Panc1 (cell line): ENCODE data around the gene CELSR2. TPM values are rescaled to one million over a fixed set of nuclear protein-coding genes. Genes with fewer than 3 reads are reported as not detected.

Experiments used
- ATAC-seq: fragments of 200-7000 bp; cut with Tn5 transposase; 2 replicates; pipeline ENCODE4 v1.9.1; 2020; ENCODE audit warnings: mild to moderate bottlenecking, moderate library complexity
- BruUV-seq: library from RNA; stranded (reverse); fragments of 400-500 nt; replicated peaks from 2 replicates; lab custom pipeline; 2021; lab: Mats Ljungman, UMichigan
- CTCF ChIA-PET: fragments of 300-600 bp; sonication (Branson Sonifier 250); formaldehyde crosslinking; loops from one replicate; lab custom pipeline; 2022; ENCODE audit warnings: antibody characterized with exemption; lab: Charles Lee
- POLR2A ChIA-PET: fragments of 300-600 bp; sonication (Branson Sonifier 250); formaldehyde crosslinking; loops from one replicate; lab custom pipeline; 2022; ENCODE audit warnings: antibody characterized with exemption; lab: Charles Lee
- DNase-seq: peaks from one replicate; pipeline ENCODE4 v3.0.0-alpha.2; 2010; ENCODE audit warnings: low read depth, low spot score
- H3K27ac ChIP-seq: 2 replicates; pipeline ENCODE4 v1.5.1; 2011; ENCODE audit warnings: mild to moderate bottlenecking, low read length, inconsistent platforms
- H3K27me3 ChIP-seq: fragments of 200-500 bp; sonication (Bioruptor generic); 2 replicates; pipeline ENCODE4 v1.6.0; 2014; ENCODE audit warnings: low read length, inconsistent platforms; ENCODE audit not compliant: control insufficient read depth, insufficient read depth
- H3K36me3 ChIP-seq: fragments of 200-500 bp; sonication (Bioruptor generic); 2 replicates; pipeline ENCODE4 v1.5.1; 2014; ENCODE audit warnings: inconsistent platforms, mild to moderate bottlenecking, low read length, moderate library complexity; ENCODE audit not compliant: control insufficient read depth, insufficient read depth
- H3K4me1 ChIP-seq: 2 replicates; pipeline ENCODE4 v1.5.1; 2011; ENCODE audit warnings: inconsistent platforms, mild to moderate bottlenecking, low read length, moderate library complexity; ENCODE audit not compliant: control insufficient read depth, insufficient read depth
- H3K4me3 ChIP-seq, 2 experiments: 2 replicates each; pipeline ENCODE4 v1.5.1; 2011 to 2012; ENCODE audit warnings: low read depth in 2 of 2, low read length in 2 of 2, mild to moderate bottlenecking in 2 of 2, inconsistent platforms in 1 of 2, moderate library complexity in 1 of 2
- H3K9me3 ChIP-seq: fragments of 200-500 bp; sonication (Bioruptor generic); 2 replicates; pipeline ENCODE4 v1.5.1; 2014; ENCODE audit warnings: low read depth, mild to moderate bottlenecking, inconsistent platforms, low read length, moderate library complexity; ENCODE audit not compliant: control insufficient read depth, insufficient read depth
- CTCF ChIP-seq: fragments of 450-650 bp; IDR thresholded peaks from 2 replicates; pipeline ENCODE4 v1.5.1; 2017; ENCODE audit warnings: mild to moderate bottlenecking
- POLR2AphosphoS5 ChIP-seq: IDR thresholded peaks from 2 replicates; pipeline ENCODE4 v1.6.1; 2012; ENCODE audit warnings: mild to moderate bottlenecking, low read depth, low read length, moderate library complexity
- REST ChIP-seq, 2 experiments: IDR thresholded peaks; 2 replicates each; pipeline ENCODE4 v1.6.1; 2011 to 2012; ENCODE audit warnings: low read depth in 2 of 2, control low read depth in 1 of 2, low read length in 1 of 2, mild to moderate bottlenecking in 1 of 2, moderate library complexity in 1 of 2; ENCODE audit not compliant: insufficient read depth in 1 of 2
- SIN3A ChIP-seq: IDR thresholded peaks from 2 replicates; pipeline ENCODE4 v1.6.1; 2012; ENCODE audit warnings: low read depth, mild to moderate bottlenecking, low read length, moderate library complexity, borderline replicate concordance; ENCODE audit not compliant: insufficient read depth
- TCF7L2 ChIP-seq: IDR thresholded peaks from 2 replicates; pipeline ENCODE4 v1.6.1; 2011; ENCODE audit warnings: mild to moderate bottlenecking, low read depth, low read length, inconsistent platforms
- in situ Hi-C: cut with HindIII; loops from 2 replicates; pipeline ENCODE4 v1.10.0; 2016; ENCODE audit warnings: low sequenced_read_pairs, low pct_unique_long_range_greater_than_20kb
- intact Hi-C: fragments of 100-400 bp; cut with micrococcal nuclease; formaldehyde crosslinking; loops from one replicate; pipeline ENCODE4 v1.10.0; 2022; ENCODE audit not compliant: unreplicated experiment
- total RNA-seq: library from RNA; stranded (reverse); gene quantifications from one replicate; pipeline ENCODE4 v1.2.1, GENCODE V29; 2021; ENCODE audit not compliant: unreplicated experiment

The CELSR2 gene
- total RNA-seq, 1 experiment from 2014 or later, result 4.1 TPM

- Histone ChIP-seq H3K27me3 (no peaks in the 10 kb centered on the region), H3K36me3 (peaks cover 6% of the 10 kb centered on the region; the same call in 1 of the 2 replicates), H3K4me3 (no peak overlapping the region), H3K4me1 (no peaks in the 10 kb centered on the region; the same call in 1 of the 2 replicates), H3K9me3 (no peaks in the 10 kb centered on the region), H3K27ac (no peak overlapping the region)
- TF ChIP-seq TCF7L2 (no peak), REST (IDR thresholded peaks at IDR 0.05; ENCODE audit: insufficient read depth in 1 of 2, low read depth in 2 of 2, low read length in 1 of 2) (no peak), POLR2AphosphoS5 (no peak), CTCF (no peak), SIN3A (no peak)
- DNase-seq, result no peak
- in situ Hi-C loops, result no loop called here
- ChIA-PET POLR2A (no interaction called here), CTCF (no interaction called here)
- BruUV-seq, result TSS peak; percentile 92
- intact Hi-C loops, result no loop called here
- no peak for ATAC-seq
Observed at GRCh38 chr1:109237512-109237911, 11.8 kb upstream of the CELSR2 start.

- H3K27me3 ChIP-seq, result no peaks in the 10 kb centered on the region
- H3K9me3 ChIP-seq, result no peaks in the 10 kb centered on the region
- intact Hi-C loops (no loop called here), in situ Hi-C loops (no loop called here)
- TF ChIP-seq REST (IDR thresholded peaks at IDR 0.05; ENCODE audit: insufficient read depth in 1 of 2, low read depth in 2 of 2, low read length in 1 of 2), result no peak
- TF ChIP-seq SIN3A, result no peak
- no peak for TF ChIP-seq TCF7L2
- TF ChIP-seq CTCF, result no peak
- TF ChIP-seq POLR2AphosphoS5, result no peak
- no peaks in the 10 kb centered on the region; the same call in 1 of the 2 replicates for H3K4me1 ChIP-seq
- no TSS peak for BruUV-seq
- DNase-seq (no peak), ATAC-seq (no peak)
- CTCF ChIA-PET, result interaction anchor here (1.4 kb wide), 1 partner anchor 44 kb away, joined by 5 read pairs; the partner anchor contains the start of gene PSRC1
- peaks cover 6% of the 10 kb centered on the region; the same call in 1 of the 2 replicates for H3K36me3 ChIP-seq
- POLR2A ChIA-PET, result no interaction called here
- H3K4me3 ChIP-seq, result no peak overlapping the region
- no peak overlapping the region for H3K27ac ChIP-seq
Observed at GRCh38 chr1:109238382-109238781, 11.0 kb upstream of the CELSR2 start.
